Measurements from ENCODE around the gene TMEM204. TPM values are rescaled to one million over a fixed set of nuclear protein-coding genes. Genes with fewer than 3 reads are reported as not detected.

The TMEM204 gene
- total RNA-seq, 1 experiment from 2014 or later: 37.2 TPM

GRCh38 chr16:1536601-1537000 lies 3.1 kb downstream of the TMEM204 start:
- DNase-seq (ENCODE audit: low read depth): no peak

GRCh38 chr16:1537138-1537577 lies 3.7 kb downstream of the TMEM204 start:
- DNase-seq (ENCODE audit: low read depth): no peak

GRCh38 chr16:1537763-1538289 lies 4.4 kb downstream of the TMEM204 start:
- DNase-seq (ENCODE audit: low read depth): no peak

- DNase-seq (ENCODE audit: low read depth): no peak
Measured at GRCh38 chr16:1538804-1539520, 5.5 kb downstream of the TMEM204 start.

GRCh38 chr16:1539720-1540555 lies 6.5 kb downstream of the TMEM204 start:
- no peak for DNase-seq (ENCODE audit: low read depth)

- no peak for DNase-seq (ENCODE audit: low read depth)
Measured at GRCh38 chr16:1540556-1540855, 7.0 kb downstream of the TMEM204 start.

- DNase-seq (ENCODE audit: low read depth): no peak
Measured at GRCh38 chr16:1541293-1542165, 8.1 kb downstream of the TMEM204 start.

- no peak for DNase-seq (ENCODE audit: low read depth)
Measured at GRCh38 chr16:1542166-1542500, 8.7 kb downstream of the TMEM204 start.

GRCh38 chr16:1542533-1542932 lies 9.1 kb downstream of the TMEM204 start:
- DNase-seq (ENCODE audit: low read depth): no peak

- peak; percentile 96 for DNase-seq (ENCODE audit: low read depth)
Measured at GRCh38 chr16:1543085-1543896, 9.8 kb downstream of the TMEM204 start.

- no peak for DNase-seq (ENCODE audit: low read depth)
Measured at GRCh38 chr16:1545044-1546040, 11.9 kb downstream of the TMEM204 start.

GRCh38 chr16:1546430-1546829 lies 13.0 kb downstream of the TMEM204 start:
- no peak for DNase-seq (ENCODE audit: low read depth)

GRCh38 chr16:1548233-1548632 lies 14.8 kb downstream of the TMEM204 start:
- DNase-seq (ENCODE audit: low read depth): no peak

- DNase-seq (ENCODE audit: low read depth): no peak
Measured at GRCh38 chr16:1548727-1549126, 15.3 kb downstream of the TMEM204 start.

- DNase-seq (ENCODE audit: low read depth): no peak
Measured at GRCh38 chr16:1550069-1550468, 16.6 kb downstream of the TMEM204 start.

GRCh38 chr16:1550696-1551095 lies 17.2 kb downstream of the TMEM204 start:
- no peak for DNase-seq (ENCODE audit: low read depth)

- no peak for DNase-seq (ENCODE audit: low read depth)
Measured at GRCh38 chr16:1551166-1551565, 17.7 kb downstream of the TMEM204 start.

GRCh38 chr16:1552129-1552528 lies 18.7 kb downstream of the TMEM204 start:
- no peak for DNase-seq (ENCODE audit: low read depth)

Measured in HT1080 (cell line).